Transverse colon (tissue), 4 donors: ENCODE measurements around the gene PPP3CA. TPM values are rescaled to one million over a fixed set of nuclear protein-coding genes. Genes with fewer than 3 reads are reported as not detected.

ENCODE experiments used
- DNase-seq: peaks from one replicate; pipeline ENCODE4 v3.0.0-alpha.2; 2019
- H3K27ac ChIP-seq, 4 donors: fragments of 200-600 bp; sonication (generic); 2 replicates each; pipeline ENCODE4 v1.5.1; 2016 to 2018; ENCODE audit warnings: inconsistent platforms in 4 of 4
- H3K27me3 ChIP-seq: fragments of 200-600 bp; sonication (generic); 2 replicates; pipeline ENCODE4 v1.5.1; 2017; ENCODE audit warnings: inconsistent platforms
- H3K36me3 ChIP-seq, 4 donors: fragments of 200-600 bp; sonication (generic); 2 replicates each; pipeline ENCODE4 v1.5.1; 2017 to 2019; ENCODE audit warnings: inconsistent platforms in 4 of 4
- H3K4me1 ChIP-seq, 4 donors: fragments of 200-600 bp; sonication (generic); 2 replicates each; pipeline ENCODE4 v1.5.1; 2017 to 2020; ENCODE audit warnings: inconsistent platforms in 4 of 4
- H3K4me3 ChIP-seq, 4 donors: fragments of 200-600 bp; sonication (generic); 1 replicate in 1 of 4; 2 replicates in 3 of 4; pipeline versions ENCODE4 v1.5.1 to v1.6.1; 2017 to 2019; ENCODE audit warnings: inconsistent platforms in 4 of 4
- H3K9me3 ChIP-seq, 2 donors: fragments of 200-600 bp; sonication (generic); 2 replicates each; pipeline ENCODE4 v1.5.1; 2017 to 2019; ENCODE audit warnings: inconsistent platforms in 2 of 2
- CTCF ChIP-seq, 5 experiments: fragments of 200-600 bp in 3 of 5; fragments of 450-650 bp in 2 of 5; sonication (generic) in 3 of 5; IDR thresholded peaks; 1 replicate in 2 of 5; 2 replicates in 3 of 5; pipeline ENCODE4 v1.5.1; 2016 to 2017; ENCODE audit warnings: antibody characterized with exemption in 5 of 5, inconsistent platforms in 3 of 5, mild to moderate bottlenecking in 2 of 5, moderate library complexity in 1 of 5
- EP300 ChIP-seq: sonication (generic); formaldehyde crosslinking; IDR thresholded peaks from one replicate; pipeline ENCODE4 v1.6.1; 2017; ENCODE audit warnings: antibody characterized with exemption, low read depth
- POLR2A ChIP-seq: fragments of 450-650 bp; IDR thresholded peaks from one replicate; pipeline ENCODE4 v1.6.1; 2016; ENCODE audit warnings: antibody characterized with exemption, mild to moderate bottlenecking, moderate library complexity
- POLR2AphosphoS5 ChIP-seq, 3 donors: sonication (generic); formaldehyde crosslinking; IDR thresholded peaks; one replicate each; pipeline ENCODE4 v1.6.1; 2016; ENCODE audit warnings: antibody characterized with exemption in 3 of 3
- WGBS, 2 donors: methylation state at CpG; one replicate each; pipeline ENCODE4 v1.1.5; 2018; ENCODE audit warnings: low coverage in 1 of 2; 5-methylcytosine and 5-hydroxymethylcytosine counted together
- in situ Hi-C, 4 donors: fragments of 200-750 bp; cut with MboI; loops; one replicate each; pipeline versions ENCODE4 v1.15.0 to v1.15.1; 2017; ENCODE audit warnings: low sequenced_read_pairs in 3 of 4, low pct_ligation_motif_present in 1 of 4, low pct_unique_long_range_greater_than_20kb in 1 of 4
- intact Hi-C: fragments of 100-400 bp; cut with DNase I; formaldehyde crosslinking; loops from one replicate; pipeline ENCODE4 v1.15.1; 2023; ENCODE audit warnings: low total_unique reads
- total RNA-seq, 4 donors: library from RNA; depleted of rRNA; stranded (reverse); fragments of >200 nt; gene quantifications; one replicate each; pipeline ENCODE4 v1.1.0, GENCODE V29; 2016

The PPP3CA gene
- total RNA-seq, 4 donors from 2014 or later: 29.2 to 50.7 (median 37.7) TPM

GRCh38 chr4:101299021-101299420 is 48.3 kb downstream of the PPP3CA start:
- no peak overlapping the region for H3K27ac ChIP-seq
- no peak for TF ChIP-seq CTCF (IDR thresholded peaks at IDR 0.05)
- TF ChIP-seq EP300: no peak
- TF ChIP-seq POLR2A: no peak
- TF ChIP-seq POLR2AphosphoS5 (IDR thresholded peaks at IDR 0.05): no peak
- 91 to 100% methylated on average over 1 to 2 of the region's 2 CpGs for WGBS, 2 donors
- in situ Hi-C loops: no loop called here
- peaks cover 0 to 3% (median under 1%) of the 10 kb centered on the region in 4 donors for H3K4me1 ChIP-seq
- no peaks in the 10 kb centered on the region for H3K9me3 ChIP-seq
- intact Hi-C loops: no loop called here
- H3K4me3 ChIP-seq: no peak overlapping the region
- H3K36me3 ChIP-seq: no peaks in the 10 kb centered on the region
- no peak for DNase-seq
- no peaks in the 10 kb centered on the region for H3K27me3 ChIP-seq

- H3K9me3 ChIP-seq: no peaks in the 10 kb centered on the region
- H3K4me1 ChIP-seq: peaks cover 0 to 7% (median 2%) of the 10 kb centered on the region in 4 donors
- TF ChIP-seq POLR2AphosphoS5 (IDR thresholded peaks at IDR 0.05): no peak
- TF ChIP-seq POLR2A: no peak
- TF ChIP-seq CTCF (IDR thresholded peaks at IDR 0.05): no peak
- TF ChIP-seq EP300: no peak
- DNase-seq: no peak
- intact Hi-C loops (no loop called here), in situ Hi-C loops (no loop called here)
- H3K4me3 ChIP-seq: no peak overlapping the region
- H3K27me3 ChIP-seq: no peaks in the 10 kb centered on the region
- no peak overlapping the region for H3K27ac ChIP-seq
- no peaks in the 10 kb centered on the region for H3K36me3 ChIP-seq
Measured at GRCh38 chr4:101295691-101296090, 51.6 kb downstream of the PPP3CA start.

GRCh38 chr4:101294597-101294996 is 52.7 kb downstream of the PPP3CA start:
- peaks cover 0 to 7% (median 0%) of the 10 kb centered on the region in 4 donors for H3K4me1 ChIP-seq
- in situ Hi-C loops: no loop called here
- no peak for DNase-seq
- H3K4me3 ChIP-seq: no peak overlapping the region
- H3K27me3 ChIP-seq: no peaks in the 10 kb centered on the region
- H3K36me3 ChIP-seq: no peaks in the 10 kb centered on the region
- no peak overlapping the region for H3K27ac ChIP-seq
- intact Hi-C loops: no loop called here
- 90 to 91% methylated on average over 3 of the region's 3 CpGs for WGBS, 2 donors
- TF ChIP-seq EP300 (no peak), POLR2AphosphoS5 (IDR thresholded peaks at IDR 0.05) (no peak), CTCF (IDR thresholded peaks at IDR 0.05) (no peak), POLR2A (no peak)
- H3K9me3 ChIP-seq: no peaks in the 10 kb centered on the region

- intact Hi-C loops (no loop called here), in situ Hi-C loops (no loop called here)
- 90 to 94% methylated on average over 2 of the region's 2 CpGs for WGBS, 2 donors
- peaks cover 0 to 14% (median 6%) of the 10 kb centered on the region in 4 donors for H3K4me1 ChIP-seq
- no peak for DNase-seq
- H3K36me3 ChIP-seq: no peaks in the 10 kb centered on the region
- no peaks in the 10 kb centered on the region for H3K27me3 ChIP-seq
- no peak overlapping the region for H3K27ac ChIP-seq
- no peaks in the 10 kb centered on the region for H3K9me3 ChIP-seq
- no peak for TF ChIP-seq CTCF (IDR thresholded peaks at IDR 0.05)
- no peak for TF ChIP-seq POLR2AphosphoS5 (IDR thresholded peaks at IDR 0.05)
- no peak for TF ChIP-seq EP300
- TF ChIP-seq POLR2A: no peak
- H3K4me3 ChIP-seq: no peak overlapping the region
Measured at GRCh38 chr4:101292901-101293300, 54.4 kb downstream of the PPP3CA start.
